ENCODE results near the gene PSMC3.
A peak's percentile ranks its signal among the peaks of the same experiment; 100 is the strongest.
"Not testable (repeated sequence)": the region's sequence is repeated elsewhere in the genome, so short reads cannot be mapped to it uniquely, and the experiment has no call there.

Gene PSMC3

DNA sequence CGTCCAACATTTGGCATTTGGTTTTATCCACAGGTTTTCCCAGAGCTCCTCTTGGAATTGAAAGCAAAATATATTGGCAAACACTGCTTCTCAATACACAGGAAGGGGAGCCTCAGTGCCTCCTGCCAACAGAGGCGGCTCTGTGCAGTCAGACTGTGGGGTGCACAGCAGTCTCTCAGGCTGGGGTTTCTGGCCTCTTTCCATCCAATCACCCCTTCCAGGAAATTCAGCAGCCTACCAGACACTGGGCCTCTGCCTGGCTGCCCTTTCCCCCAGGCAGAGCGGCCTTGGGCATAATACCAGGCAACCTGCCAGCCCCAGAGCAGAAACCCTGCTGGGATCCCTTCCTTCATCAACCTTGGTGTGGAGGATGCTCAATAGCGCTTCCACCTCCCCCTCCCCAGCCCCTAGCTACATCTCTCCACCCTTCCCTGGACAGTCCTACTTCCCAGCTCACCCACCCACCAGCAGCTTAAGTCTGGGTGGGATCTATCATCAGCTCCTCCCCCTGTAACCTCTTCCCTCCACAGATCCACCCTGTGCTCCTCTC, 40.5 kb upstream of the PSMC3 start:
- Histone ChIP-seq H3K27ac (peak overlapping the region; percentile 65), H3K36me3 (peaks cover 52% of the 10 kb centered on the region), H3K27me3 (ENCODE audit: insufficient read depth, low read depth, severe bottlenecking) (no peaks in the 10 kb centered on the region), H3K4me3 (ENCODE audit: low read depth, low read length) (no peak overlapping the region), H3K9me3 (ENCODE audit: severe bottlenecking) (no peaks in the 10 kb centered on the region)
- DNase-seq, result peak; percentile 21
- TF ChIP-seq, protein P1, sequence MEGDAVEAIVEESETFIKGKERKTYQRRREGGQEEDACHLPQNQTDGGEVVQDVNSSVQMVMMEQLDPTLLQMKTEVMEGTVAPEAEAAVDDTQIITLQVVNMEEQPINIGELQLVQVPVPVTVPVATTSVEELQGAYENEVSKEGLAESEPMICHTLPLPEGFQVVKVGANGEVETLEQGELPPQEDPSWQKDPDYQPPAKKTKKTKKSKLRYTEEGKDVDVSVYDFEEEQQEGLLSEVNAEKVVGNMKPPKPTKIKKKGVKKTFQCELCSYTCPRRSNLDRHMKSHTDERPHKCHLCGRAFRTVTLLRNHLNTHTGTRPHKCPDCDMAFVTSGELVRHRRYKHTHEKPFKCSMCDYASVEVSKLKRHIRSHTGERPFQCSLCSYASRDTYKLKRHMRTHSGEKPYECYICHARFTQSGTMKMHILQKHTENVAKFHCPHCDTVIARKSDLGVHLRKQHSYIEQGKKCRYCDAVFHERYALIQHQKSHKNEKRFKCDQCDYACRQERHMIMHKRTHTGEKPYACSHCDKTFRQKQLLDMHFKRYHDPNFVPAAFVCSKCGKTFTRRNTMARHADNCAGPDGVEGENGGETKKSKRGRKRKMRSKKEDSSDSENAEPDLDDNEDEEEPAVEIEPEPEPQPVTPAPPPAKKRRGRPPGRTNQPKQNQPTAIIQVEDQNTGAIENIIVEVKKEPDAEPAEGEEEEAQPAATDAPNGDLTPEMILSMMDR (IDR thresholded peaks at IDR 0.05; ENCODE audit: low read depth, low read length), result no peak

DNA sequence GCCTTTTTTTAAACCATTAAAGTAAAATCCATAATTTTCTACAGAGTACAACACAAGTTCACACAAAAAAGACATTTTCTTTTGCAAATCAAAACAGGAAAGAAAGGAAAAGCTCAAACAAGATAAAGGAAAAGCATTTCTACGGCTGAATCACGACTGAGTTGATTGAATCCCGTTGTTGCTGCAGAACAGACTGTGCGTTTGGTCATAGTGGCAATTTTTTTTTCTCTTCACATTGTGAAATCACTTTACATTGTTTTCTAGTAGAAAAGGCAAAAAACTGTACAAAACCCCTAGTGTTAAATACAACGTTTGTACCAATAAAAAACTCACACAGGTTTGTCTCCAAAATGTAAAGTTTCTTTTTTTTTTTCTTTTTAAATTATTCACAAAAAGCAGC, 40.0 kb upstream of the PSMC3 start:
- TF ChIP-seq, protein P1 (IDR thresholded peaks at IDR 0.05; ENCODE audit: low read depth, low read length), result no peak
- Histone ChIP-seq H3K36me3 (peaks cover 46% of the 10 kb centered on the region), H3K27me3 (ENCODE audit: insufficient read depth, low read depth, severe bottlenecking) (no peaks in the 10 kb centered on the region), H3K4me3 (ENCODE audit: low read depth, low read length) (no peak overlapping the region), H3K27ac (no peak overlapping the region), H3K9me3 (ENCODE audit: severe bottlenecking) (no peaks in the 10 kb centered on the region)
- no peak for DNase-seq

DNA sequence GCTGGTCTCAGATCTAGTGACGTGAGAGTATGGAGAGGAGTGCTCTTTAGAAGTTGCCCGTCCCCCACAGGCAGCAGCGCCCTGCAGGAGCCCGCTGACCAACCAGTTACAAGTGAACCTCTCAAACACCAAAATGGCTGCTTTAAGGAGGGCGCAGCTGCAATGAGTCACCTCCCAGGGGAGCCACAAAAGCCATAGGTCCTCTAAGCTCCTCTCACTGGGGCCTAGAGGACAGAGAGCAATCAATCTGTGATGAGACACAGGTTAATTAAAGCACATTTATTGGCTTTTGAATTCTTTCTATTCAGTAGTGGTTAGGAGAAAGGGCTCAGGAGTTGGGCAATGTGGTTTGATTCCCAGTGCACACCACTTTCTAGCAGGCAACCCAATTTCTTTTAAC, 38.2 kb upstream of the PSMC3 start:
- TF ChIP-seq, protein P1 (IDR thresholded peaks at IDR 0.05; ENCODE audit: low read depth, low read length), result no peak
- Histone ChIP-seq H3K9me3 (ENCODE audit: severe bottlenecking) (no peaks in the 10 kb centered on the region), H3K27ac (no peak overlapping the region), H3K27me3 (ENCODE audit: insufficient read depth, low read depth, severe bottlenecking) (no peaks in the 10 kb centered on the region), H3K4me3 (ENCODE audit: low read depth, low read length) (no peak overlapping the region), H3K36me3 (peaks cover 32% of the 10 kb centered on the region)
- DNase-seq, result no peak

DNA sequence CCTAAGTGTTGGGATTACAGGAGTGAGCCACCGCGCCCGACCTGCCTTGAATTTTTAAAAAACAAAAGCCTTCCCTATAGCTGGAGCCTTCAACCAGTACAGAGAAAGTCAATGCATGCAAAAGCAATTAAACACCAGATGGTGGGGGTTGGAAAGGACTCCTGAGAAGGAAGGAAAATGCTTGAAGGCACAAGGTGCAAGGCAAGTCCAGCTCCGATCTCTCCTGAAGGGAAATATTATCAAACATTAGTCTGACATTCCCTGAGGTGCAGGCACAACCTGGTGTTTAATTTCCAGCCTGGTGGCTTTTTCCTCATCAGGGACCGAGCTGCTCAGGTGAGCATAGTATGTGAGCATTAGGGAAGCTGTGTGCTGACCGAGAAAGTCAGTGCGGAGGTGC, 35.6 kb upstream of the PSMC3 start:
- TF ChIP-seq, protein P1 (IDR thresholded peaks at IDR 0.05; ENCODE audit: low read depth, low read length), result no peak
- H3K36me3 ChIP-seq, result peaks cover 14% of the 10 kb centered on the region
- H3K4me3 ChIP-seq (ENCODE audit: low read depth, low read length), result no peak overlapping the region
- no peaks in the 10 kb centered on the region for H3K9me3 ChIP-seq (ENCODE audit: severe bottlenecking)
- no peak for DNase-seq
- H3K27me3 ChIP-seq (ENCODE audit: insufficient read depth, low read depth, severe bottlenecking), result no peaks in the 10 kb centered on the region
- H3K27ac ChIP-seq, result no peak overlapping the region

DNA sequence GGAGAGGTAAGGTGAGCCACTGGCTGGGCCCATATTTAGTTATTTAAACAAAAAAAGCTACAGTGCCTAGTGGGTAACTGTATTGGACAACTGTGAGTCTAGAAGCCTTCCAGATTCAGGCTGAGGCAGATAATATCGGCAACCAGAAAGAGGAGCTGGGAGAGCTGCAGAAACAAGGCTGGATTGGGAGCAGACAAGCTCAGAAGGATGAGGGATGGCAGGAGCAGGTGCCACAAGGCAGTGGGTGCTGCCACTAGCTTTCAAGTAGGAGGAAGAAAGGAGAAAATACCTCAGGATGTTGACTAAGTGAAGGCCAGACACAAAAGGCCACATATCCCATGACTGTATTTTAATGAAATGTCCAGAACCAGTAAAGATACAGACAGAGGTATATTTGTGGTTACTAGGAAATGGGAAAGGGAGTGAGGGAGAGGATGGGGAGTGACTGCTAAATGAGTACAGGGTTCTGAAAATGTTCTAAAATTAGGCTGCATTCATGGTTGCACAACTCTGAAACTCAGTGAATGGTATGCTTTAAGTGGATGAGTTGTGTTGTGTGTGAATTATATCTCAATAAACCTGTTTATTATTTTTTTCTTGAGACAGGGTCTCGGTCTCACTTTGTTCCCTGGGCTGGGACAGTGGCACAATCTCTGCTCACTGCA, 34.5 kb upstream of the PSMC3 start:
- no peak overlapping the region for H3K27ac ChIP-seq
- TF ChIP-seq, protein P1 (IDR thresholded peaks at IDR 0.05; ENCODE audit: low read depth, low read length), result no peak
- H3K27me3 ChIP-seq (ENCODE audit: insufficient read depth, low read depth, severe bottlenecking), result no peaks in the 10 kb centered on the region
- no peak for DNase-seq
- peaks cover 12% of the 10 kb centered on the region for H3K36me3 ChIP-seq
- H3K4me3 ChIP-seq (ENCODE audit: low read depth, low read length), result no peak overlapping the region
- H3K9me3 ChIP-seq (ENCODE audit: severe bottlenecking), result no peaks in the 10 kb centered on the region

DNA sequence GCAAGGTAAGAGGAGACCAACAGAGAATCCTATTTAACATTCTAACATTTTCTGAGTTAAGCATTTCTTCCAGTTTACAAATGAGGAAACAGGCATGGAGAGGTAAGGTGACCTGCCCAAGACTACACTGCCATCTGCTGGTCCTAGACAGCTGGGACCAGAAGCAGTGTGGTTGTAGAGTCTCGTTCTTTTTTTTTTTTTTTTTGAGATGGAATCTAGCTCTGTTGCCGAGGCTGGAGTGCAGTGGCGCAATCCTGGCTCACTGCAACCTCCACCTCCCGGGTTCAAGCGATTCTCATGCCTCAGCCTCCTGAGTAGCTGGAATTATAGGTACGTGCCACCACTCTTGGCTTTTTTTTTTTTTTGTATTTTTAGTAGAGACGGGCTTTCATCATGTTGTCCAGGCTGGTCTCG, 28.0 kb upstream of the PSMC3 start:
- not testable (repeated sequence) for H3K9me3 ChIP-seq (ENCODE audit: severe bottlenecking); H3K27ac ChIP-seq; H3K4me3 ChIP-seq (ENCODE audit: low read depth, low read length); H3K27me3 ChIP-seq (ENCODE audit: insufficient read depth, low read depth, severe bottlenecking); H3K36me3 ChIP-seq
- TF ChIP-seq, protein P1 (IDR thresholded peaks at IDR 0.05; ENCODE audit: low read depth, low read length), result peak; percentile 89
- DNase-seq, result peak; percentile 82

All from WERI-Rb-1 (cell line).